GM19395 (cell line): ENCODE measurements around the gene VAV2.

Experiments
- ATAC-seq: cut with Tn5 transposase; IDR thresholded peaks from one replicate; pipeline ENCODE4 v1.9.1; 2021; ENCODE audit warnings: mild to moderate bottlenecking, moderate library complexity; ENCODE audit not compliant: unreplicated experiment

The VAV2 gene

GRCh38 chr9:133726401-133727276, 265.5 kb downstream of the VAV2 start:
- ATAC-seq: no peak

GRCh38 chr9:133725886-133726285, 266.2 kb downstream of the VAV2 start:
- no peak for ATAC-seq

GRCh38 chr9:133718563-133719315, 273.4 kb downstream of the VAV2 start:
- ATAC-seq: no peak

GRCh38 chr9:133717113-133718031, 274.8 kb downstream of the VAV2 start:
- ATAC-seq: no peak

GRCh38 chr9:133716564-133717112, 275.5 kb downstream of the VAV2 start:
- no peak for ATAC-seq

- no peak for ATAC-seq
These were observed 276.1 kb downstream of the VAV2 start for GRCh38 chr9:133715866-133716563.

- ATAC-seq: no peak
These were observed 276.7 kb downstream of the VAV2 start for GRCh38 chr9:133715295-133715865.

- no peak for ATAC-seq
These were observed 277.4 kb downstream of the VAV2 start for GRCh38 chr9:133714606-133715294.

GRCh38 chr9:133713960-133714495, 278.1 kb downstream of the VAV2 start:
- ATAC-seq: no peak

GRCh38 chr9:133713150-133713959, 278.8 kb downstream of the VAV2 start:
- no peak for ATAC-seq

- ATAC-seq: no peak
These were observed 279.7 kb downstream of the VAV2 start for GRCh38 chr9:133712221-133713100.
